T-helper 17 cell (primary cell): Measurements from ENCODE around the gene PPP1R9A. TPM values are rescaled to one million over a fixed set of nuclear protein-coding genes. Genes with fewer than 3 reads are reported as not detected.
"Not testable (repeated sequence)": the region's sequence is repeated elsewhere in the genome, so short reads cannot be mapped to it uniquely, and the experiment has no call there.

Experiments used
- ATAC-seq: fragments of 150-1000 bp; cut with Tn5 transposase; 2 replicates; pipeline ENCODE4 v1.10.0; 2021; ENCODE audit warnings: mild to moderate bottlenecking, moderate library complexity
- DNase-seq, 3 donors: peaks; one replicate each; pipeline versions ENCODE4 v3.0.0 to v3.0.0-alpha.2; 2020 to 2021
- H3K9me3 ChIP-seq: one replicate; pipeline ENCODE4 v1.7.0; 2013; ENCODE audit warnings: low read length, mild to moderate bottlenecking; ENCODE audit not compliant: control insufficient read depth, poor library complexity, severe bottlenecking
- H3K27ac Mint-ChIP-seq: one replicate; pipeline ENCODE4 v1.8.0; 2022; ENCODE audit warnings: mild to moderate bottlenecking, moderate library complexity, mixed read lengths
- H3K27me3 Mint-ChIP-seq: one replicate; pipeline ENCODE4 v1.8.0; 2022; ENCODE audit warnings: mixed read lengths
- H3K36me3 Mint-ChIP-seq: one replicate; pipeline ENCODE4 v1.8.0; 2022; ENCODE audit warnings: low read depth, mixed read lengths
- H3K4me1 Mint-ChIP-seq: one replicate; pipeline ENCODE4 v1.8.0; 2022; ENCODE audit warnings: mild to moderate bottlenecking, mixed read lengths
- H3K4me3 Mint-ChIP-seq: one replicate; pipeline ENCODE4 v1.8.0; 2022; ENCODE audit warnings: mild to moderate bottlenecking, moderate library complexity, mixed read lengths
- total RNA-seq, 4 donors: library from RNA in 2 of 4; stranded (reverse) in 2 of 4; gene quantifications; one replicate each; pipeline ENCODE4 v1.2.3 and lab custom pipeline; 2022 to 2026

The PPP1R9A gene
- total RNA-seq, 2 donors from 2014 or later = 0.02 to 0.08 TPM

- H3K4me1 Mint-ChIP-seq = no peaks in the 10 kb centered on the region
- H3K27me3 Mint-ChIP-seq = no peaks in the 10 kb centered on the region
- ATAC-seq (no peak), DNase-seq (no peak)
- no peak overlapping the region for H3K27ac Mint-ChIP-seq
- H3K9me3 ChIP-seq = no peaks in the 10 kb centered on the region
- no peak overlapping the region for H3K4me3 Mint-ChIP-seq
- H3K36me3 Mint-ChIP-seq = no peaks in the 10 kb centered on the region
Observed at GRCh38 chr7:94971051-94971867, 63.9 kb downstream of the PPP1R9A start.

- no peak for ATAC-seq
- no peak overlapping the region for H3K4me3 Mint-ChIP-seq
- DNase-seq = no peak
- no peaks in the 10 kb centered on the region for H3K27me3 Mint-ChIP-seq
- no peaks in the 10 kb centered on the region for H3K36me3 Mint-ChIP-seq
- no peaks in the 10 kb centered on the region for H3K4me1 Mint-ChIP-seq
- H3K27ac Mint-ChIP-seq = no peak overlapping the region
- no peaks in the 10 kb centered on the region for H3K9me3 ChIP-seq
Observed at GRCh38 chr7:94972296-94972695, 64.9 kb downstream of the PPP1R9A start.

- no peak overlapping the region for H3K4me3 Mint-ChIP-seq
- H3K27me3 Mint-ChIP-seq = no peaks in the 10 kb centered on the region
- H3K27ac Mint-ChIP-seq = no peak overlapping the region
- no peaks in the 10 kb centered on the region for H3K9me3 ChIP-seq
- no peaks in the 10 kb centered on the region for H3K36me3 Mint-ChIP-seq
- ATAC-seq = no peak
- H3K4me1 Mint-ChIP-seq = no peaks in the 10 kb centered on the region
- no peak for DNase-seq
Observed at GRCh38 chr7:94973844-94974243, 66.5 kb downstream of the PPP1R9A start.

GRCh38 chr7:94974423-94974822 is 67.0 kb downstream of the PPP1R9A start:
- no peak overlapping the region for H3K4me3 Mint-ChIP-seq
- ATAC-seq = no peak

GRCh38 chr7:94975336-94975735 is 67.9 kb downstream of the PPP1R9A start:
- ATAC-seq (no peak), DNase-seq (no peak)
- Mint-ChIP-seq H3K27ac (no peak overlapping the region), H3K36me3 (no peaks in the 10 kb centered on the region), H3K4me3 (no peak overlapping the region), H3K27me3 (no peaks in the 10 kb centered on the region), H3K4me1 (no peaks in the 10 kb centered on the region)
- H3K9me3 ChIP-seq = no peaks in the 10 kb centered on the region

More at GRCh38 chr7:94974423-94974822, 67.0 kb downstream of the PPP1R9A start:
- Mint-ChIP-seq H3K4me1 (no peaks in the 10 kb centered on the region), H3K27ac (no peak overlapping the region), H3K36me3 (no peaks in the 10 kb centered on the region), H3K27me3 (no peaks in the 10 kb centered on the region)
- H3K9me3 ChIP-seq = no peaks in the 10 kb centered on the region
- no peak for DNase-seq

- H3K36me3 Mint-ChIP-seq = no peaks in the 10 kb centered on the region
- H3K4me3 Mint-ChIP-seq = no peak overlapping the region
- ATAC-seq (no peak), DNase-seq (no peak)
- no peaks in the 10 kb centered on the region for H3K4me1 Mint-ChIP-seq
- no peak overlapping the region for H3K27ac Mint-ChIP-seq
- no peaks in the 10 kb centered on the region for H3K9me3 ChIP-seq
- no peaks in the 10 kb centered on the region for H3K27me3 Mint-ChIP-seq
Observed at GRCh38 chr7:94980418-94981142, 73.2 kb downstream of the PPP1R9A start.

GRCh38 chr7:94995921-94996320 is 88.5 kb downstream of the PPP1R9A start:
- Mint-ChIP-seq H3K4me3 (no peak overlapping the region), H3K27ac (no peak overlapping the region), H3K27me3 (no peaks in the 10 kb centered on the region), H3K36me3 (no peaks in the 10 kb centered on the region), H3K4me1 (no peaks in the 10 kb centered on the region)
- no peaks in the 10 kb centered on the region for H3K9me3 ChIP-seq
- ATAC-seq (no peak), DNase-seq (no peak)

GRCh38 chr7:94996369-94996768 is 89.0 kb downstream of the PPP1R9A start:
- no peaks in the 10 kb centered on the region for H3K9me3 ChIP-seq
- Mint-ChIP-seq H3K4me3 (no peak overlapping the region), H3K27ac (no peak overlapping the region), H3K4me1 (no peaks in the 10 kb centered on the region), H3K27me3 (no peaks in the 10 kb centered on the region), H3K36me3 (no peaks in the 10 kb centered on the region)
- ATAC-seq = no peak
- DNase-seq = no peak

- ATAC-seq = no peak
- no peak overlapping the region for H3K4me3 Mint-ChIP-seq
Observed at GRCh38 chr7:94997547-94997946, 90.2 kb downstream of the PPP1R9A start.

GRCh38 chr7:94998266-94999068 is 91.1 kb downstream of the PPP1R9A start:
- no peak for ATAC-seq
- no peak overlapping the region for H3K27ac Mint-ChIP-seq
- no peak for DNase-seq
- no peaks in the 10 kb centered on the region for H3K9me3 ChIP-seq
- H3K27me3 Mint-ChIP-seq = no peaks in the 10 kb centered on the region
- no peaks in the 10 kb centered on the region for H3K36me3 Mint-ChIP-seq
- H3K4me1 Mint-ChIP-seq = no peaks in the 10 kb centered on the region
- no peak overlapping the region for H3K4me3 Mint-ChIP-seq

More at GRCh38 chr7:94997547-94997946, 90.2 kb downstream of the PPP1R9A start:
- Mint-ChIP-seq H3K36me3 (no peaks in the 10 kb centered on the region), H3K27ac (no peak overlapping the region), H3K27me3 (no peaks in the 10 kb centered on the region), H3K4me1 (no peaks in the 10 kb centered on the region)
- no peaks in the 10 kb centered on the region for H3K9me3 ChIP-seq
- no peak for DNase-seq

GRCh38 chr7:94999069-94999351 is 91.6 kb downstream of the PPP1R9A start:
- no peak overlapping the region for H3K27ac Mint-ChIP-seq
- no peak overlapping the region for H3K4me3 Mint-ChIP-seq
- H3K9me3 ChIP-seq = no peaks in the 10 kb centered on the region
- H3K36me3 Mint-ChIP-seq = no peaks in the 10 kb centered on the region
- DNase-seq = no peak
- H3K4me1 Mint-ChIP-seq = no peaks in the 10 kb centered on the region
- no peaks in the 10 kb centered on the region for H3K27me3 Mint-ChIP-seq
- no peak for ATAC-seq

GRCh38 chr7:94999601-95000000 is 92.2 kb downstream of the PPP1R9A start:
- ATAC-seq, H3K27ac Mint-ChIP-seq, H3K27me3 Mint-ChIP-seq, DNase-seq, H3K9me3 ChIP-seq, H3K4me1 Mint-ChIP-seq, H3K4me3 Mint-ChIP-seq, H3K36me3 Mint-ChIP-seq: not testable (repeated sequence)

GRCh38 chr7:95001258-95001657 is 93.9 kb downstream of the PPP1R9A start:
- no peak for DNase-seq
- no peak for ATAC-seq
- H3K27me3 Mint-ChIP-seq = no peaks in the 10 kb centered on the region
- no peaks in the 10 kb centered on the region for H3K36me3 Mint-ChIP-seq
- H3K9me3 ChIP-seq = no peaks in the 10 kb centered on the region
- no peak overlapping the region for H3K27ac Mint-ChIP-seq
- H3K4me3 Mint-ChIP-seq = no peak overlapping the region
- no peaks in the 10 kb centered on the region for H3K4me1 Mint-ChIP-seq
